Activated naive CD4-positive, alpha-beta T cell treated with anti-CD3 and anti-CD28 coated beads for 36 hours (primary cell): ENCODE data around the gene GRIP2. TPM values are rescaled to one million over a fixed set of nuclear protein-coding genes. Genes with fewer than 3 reads are reported as not detected.
"Not testable (repeated sequence)": the region's sequence is repeated elsewhere in the genome, so short reads cannot be mapped to it uniquely, and the experiment has no call there.

Experiments
- CTCF ChIA-PET: fragments of 350-600 bp; sonication (Branson Sonifier 250); formaldehyde crosslinking; loops from one replicate; lab custom pipeline; 2021; ENCODE audit warnings: antibody characterized with exemption; lab: Charles Lee
- DNase-seq: peaks from one replicate; pipeline ENCODE4 v3.0.0-alpha.2; 2020
- H3K27ac Mint-ChIP-seq: one replicate; pipeline ENCODE4 v1.8.0; 2021; ENCODE audit warnings: mild to moderate bottlenecking, mixed read lengths
- H3K27me3 Mint-ChIP-seq: one replicate; pipeline ENCODE4 v1.8.0; 2021; ENCODE audit warnings: low read depth, mixed read lengths
- H3K36me3 Mint-ChIP-seq: one replicate; pipeline ENCODE4 v1.8.0; 2021; ENCODE audit warnings: low read depth, mixed read lengths
- H3K4me1 Mint-ChIP-seq: one replicate; pipeline ENCODE4 v1.8.0; 2021; ENCODE audit warnings: low read depth, mixed read lengths
- H3K4me3 Mint-ChIP-seq: one replicate; pipeline ENCODE4 v1.8.0; 2021; ENCODE audit warnings: mild to moderate bottlenecking, moderate library complexity, mixed read lengths
- H3K9me3 Mint-ChIP-seq: one replicate; pipeline ENCODE4 v1.8.0; 2021; ENCODE audit warnings: mixed read lengths
- intact Hi-C: fragments of 100-400 bp; cut with micrococcal nuclease; formaldehyde crosslinking; loops from one replicate; pipeline ENCODE4 v1.15.1; 2023
- total RNA-seq, 2 experiments: library from RNA; stranded (reverse); gene quantifications; one replicate each; pipeline ENCODE4 v1.2.3, GENCODE V29; 2021

GRIP2 gene
- total RNA-seq, 2 experiments from 2014 or later: not detected

DNA sequence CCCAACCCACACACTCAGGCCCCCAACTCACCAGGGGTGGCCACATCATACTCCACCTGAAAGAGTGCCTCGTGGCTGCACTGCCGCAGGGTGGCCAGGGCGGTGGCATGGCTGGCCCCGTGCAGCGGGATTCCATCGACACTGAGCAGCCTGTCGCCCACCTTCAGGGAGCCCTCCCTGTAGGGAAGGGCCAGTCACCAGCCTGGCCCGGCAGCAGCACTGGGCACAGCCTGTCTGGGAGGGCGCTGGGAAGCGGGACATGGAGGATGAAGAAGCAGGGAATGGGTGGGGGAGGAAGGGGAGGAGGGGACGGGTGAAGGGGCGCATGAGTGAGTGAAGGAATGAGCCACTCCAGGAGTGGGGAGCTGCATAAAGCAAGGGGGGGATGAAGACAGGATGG, 18.5 kb downstream of the GRIP2 start:
- intact Hi-C loops: no loop called here
- no peak for DNase-seq
- no peaks in the 10 kb centered on the region for H3K36me3 Mint-ChIP-seq
- H3K4me1 Mint-ChIP-seq: no peaks in the 10 kb centered on the region
- H3K27me3 Mint-ChIP-seq: peaks cover 3% of the 10 kb centered on the region
- H3K9me3 Mint-ChIP-seq: no peaks in the 10 kb centered on the region
- no peak overlapping the region for H3K27ac Mint-ChIP-seq
- CTCF ChIA-PET: no interaction called here
- no peak overlapping the region for H3K4me3 Mint-ChIP-seq

DNA sequence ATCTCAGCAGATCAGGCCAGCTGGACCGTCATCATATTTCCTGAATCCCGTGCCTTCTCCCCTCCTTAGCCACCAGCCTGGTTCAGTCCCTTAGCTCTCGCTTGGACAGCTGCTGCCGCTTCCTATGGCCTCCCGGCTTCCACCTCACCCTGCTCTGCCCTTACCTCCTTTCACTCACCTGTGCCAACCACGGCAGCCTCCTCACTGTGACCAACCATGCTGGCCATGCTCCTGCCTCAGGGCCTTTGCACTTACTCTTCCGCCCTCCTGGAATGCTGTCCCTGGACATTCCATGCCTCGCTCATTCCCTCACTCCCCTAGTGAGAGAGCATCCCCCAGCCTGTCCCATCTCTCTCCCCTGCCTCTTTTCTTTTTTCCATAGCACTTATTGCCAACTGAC, 19.2 kb downstream of the GRIP2 start:
- no peak for DNase-seq
- CTCF ChIA-PET: no interaction called here
- Mint-ChIP-seq H3K4me1 (no peaks in the 10 kb centered on the region), H3K27me3 (peaks cover 3% of the 10 kb centered on the region), H3K27ac (no peak overlapping the region), H3K4me3 (no peak overlapping the region), H3K36me3 (no peaks in the 10 kb centered on the region), H3K9me3 (no peaks in the 10 kb centered on the region)
- intact Hi-C loops: no loop called here

DNA sequence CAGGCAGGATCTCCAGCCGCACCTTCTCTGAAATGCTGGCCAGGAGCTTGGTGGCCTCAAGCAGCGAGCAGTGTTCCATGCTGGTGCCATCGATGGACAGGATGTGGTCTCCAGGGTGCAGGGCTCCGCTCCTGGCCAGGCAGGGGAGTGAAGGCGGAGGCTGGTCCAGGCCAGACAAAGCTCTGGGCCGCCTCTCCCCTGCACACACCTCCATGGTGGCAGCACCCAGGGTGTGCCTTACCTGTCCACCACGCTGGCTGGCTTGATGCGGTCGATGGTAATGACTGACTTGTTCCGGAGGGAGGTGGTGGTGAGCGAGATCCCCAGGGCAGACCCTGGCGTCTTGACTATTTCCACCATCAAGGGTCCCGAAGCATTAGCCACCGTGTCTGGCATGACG, 20.0 kb downstream of the GRIP2 start:
- Mint-ChIP-seq H3K36me3 (no peaks in the 10 kb centered on the region), H3K27ac (no peak overlapping the region), H3K9me3 (no peaks in the 10 kb centered on the region), H3K4me1 (no peaks in the 10 kb centered on the region), H3K4me3 (no peak overlapping the region), H3K27me3 (peaks cover 3% of the 10 kb centered on the region)
- CTCF ChIA-PET: interaction anchor here (1.4 kb wide), 1 partner anchor 12 kb away, joined by 4 read pairs; no protein-coding TSS in a partner anchor
- no peak for DNase-seq
- intact Hi-C loops: no loop called here

DNA sequence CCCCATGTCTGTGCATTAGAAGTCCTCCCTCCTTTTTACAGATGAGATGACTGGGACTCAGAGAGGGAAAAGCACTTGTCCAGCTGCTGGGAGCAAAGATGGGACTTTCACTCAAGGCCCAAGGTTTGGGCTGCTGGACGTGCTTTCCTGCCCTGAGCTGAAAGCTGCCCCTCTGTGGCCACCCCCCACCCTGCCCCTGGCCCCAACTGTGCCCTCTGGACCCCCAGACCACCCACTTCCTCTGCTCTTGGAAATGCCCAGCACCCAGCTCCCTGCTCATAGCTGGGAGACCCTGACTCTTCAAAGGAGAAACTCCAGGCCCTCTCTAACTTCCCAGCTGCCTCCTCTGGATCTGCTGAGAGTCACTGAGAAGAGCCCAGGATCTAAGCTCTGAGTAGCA, 20.7 kb downstream of the GRIP2 start:
- Mint-ChIP-seq H3K27ac (no peak overlapping the region), H3K27me3 (peaks cover 3% of the 10 kb centered on the region), H3K4me1 (no peaks in the 10 kb centered on the region), H3K4me3 (no peak overlapping the region), H3K9me3 (no peaks in the 10 kb centered on the region), H3K36me3 (no peaks in the 10 kb centered on the region)
- CTCF ChIA-PET: interaction anchor here (1.1 to 1.4 kb wide), 2 partner anchors 11 to 12 kb away, joined by 3 to 4 read pairs; no protein-coding TSS in a partner anchor
- DNase-seq: no peak
- intact Hi-C loops: no loop called here

DNA sequence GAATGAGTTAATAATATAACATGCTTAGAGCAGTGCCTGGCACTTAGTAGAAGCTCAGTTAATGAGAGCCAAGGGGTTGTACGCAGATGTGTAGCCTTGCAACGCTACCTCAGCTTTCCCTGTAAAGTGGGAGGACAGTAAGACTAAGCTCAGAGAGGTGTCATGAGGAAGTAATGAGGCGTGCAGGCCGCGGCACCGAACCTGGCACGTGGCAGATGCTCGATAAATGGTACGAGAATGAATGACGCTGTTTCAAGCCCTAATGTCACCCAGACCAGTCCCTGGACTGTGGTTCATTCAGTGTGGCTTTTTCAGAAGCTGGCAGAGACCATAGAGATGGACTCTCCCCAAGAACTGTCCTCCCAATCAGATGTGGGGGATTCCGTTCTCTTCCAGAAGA, 21.2 kb downstream of the GRIP2 start:
- Mint-ChIP-seq H3K27me3 (peaks cover 3% of the 10 kb centered on the region), H3K36me3 (no peaks in the 10 kb centered on the region), H3K9me3 (no peaks in the 10 kb centered on the region), H3K4me1 (no peaks in the 10 kb centered on the region), H3K27ac (no peak overlapping the region), H3K4me3 (no peak overlapping the region)
- intact Hi-C loops: no loop called here
- CTCF ChIA-PET: interaction anchor here (1.1 to 1.4 kb wide), 2 partner anchors 11 to 12 kb away, joined by 3 to 4 read pairs; no protein-coding TSS in a partner anchor
- no peak for DNase-seq

DNA sequence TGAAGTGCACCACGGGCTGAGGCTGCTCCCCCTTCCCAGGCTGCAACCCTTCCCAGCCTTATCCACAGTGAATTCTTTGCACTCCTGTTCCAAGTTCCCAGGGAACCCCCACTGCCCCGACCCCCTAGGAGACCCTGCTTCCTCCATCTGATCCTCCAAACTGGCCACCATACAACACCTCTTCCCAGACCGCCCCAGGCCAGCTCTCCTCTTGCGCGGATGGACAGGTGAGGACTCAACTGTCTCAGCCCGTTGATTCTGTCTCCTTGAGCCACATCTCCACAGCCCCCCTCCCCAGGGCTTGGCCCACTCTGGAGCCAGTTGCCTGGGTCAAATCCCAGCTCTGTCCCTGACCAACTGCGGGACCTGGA, 21.7 kb downstream of the GRIP2 start:
- H3K4me1 Mint-ChIP-seq: no peaks in the 10 kb centered on the region
- no peak for DNase-seq
- H3K27me3 Mint-ChIP-seq: peaks cover 3% of the 10 kb centered on the region
- CTCF ChIA-PET: interaction anchor here (1.1 kb wide), 1 partner anchor 12 kb away, joined by 3 read pairs; no protein-coding TSS in a partner anchor
- no peaks in the 10 kb centered on the region for H3K9me3 Mint-ChIP-seq
- no peak overlapping the region for H3K4me3 Mint-ChIP-seq
- intact Hi-C loops: no loop called here
- no peaks in the 10 kb centered on the region for H3K36me3 Mint-ChIP-seq
- H3K27ac Mint-ChIP-seq: no peak overlapping the region

DNA sequence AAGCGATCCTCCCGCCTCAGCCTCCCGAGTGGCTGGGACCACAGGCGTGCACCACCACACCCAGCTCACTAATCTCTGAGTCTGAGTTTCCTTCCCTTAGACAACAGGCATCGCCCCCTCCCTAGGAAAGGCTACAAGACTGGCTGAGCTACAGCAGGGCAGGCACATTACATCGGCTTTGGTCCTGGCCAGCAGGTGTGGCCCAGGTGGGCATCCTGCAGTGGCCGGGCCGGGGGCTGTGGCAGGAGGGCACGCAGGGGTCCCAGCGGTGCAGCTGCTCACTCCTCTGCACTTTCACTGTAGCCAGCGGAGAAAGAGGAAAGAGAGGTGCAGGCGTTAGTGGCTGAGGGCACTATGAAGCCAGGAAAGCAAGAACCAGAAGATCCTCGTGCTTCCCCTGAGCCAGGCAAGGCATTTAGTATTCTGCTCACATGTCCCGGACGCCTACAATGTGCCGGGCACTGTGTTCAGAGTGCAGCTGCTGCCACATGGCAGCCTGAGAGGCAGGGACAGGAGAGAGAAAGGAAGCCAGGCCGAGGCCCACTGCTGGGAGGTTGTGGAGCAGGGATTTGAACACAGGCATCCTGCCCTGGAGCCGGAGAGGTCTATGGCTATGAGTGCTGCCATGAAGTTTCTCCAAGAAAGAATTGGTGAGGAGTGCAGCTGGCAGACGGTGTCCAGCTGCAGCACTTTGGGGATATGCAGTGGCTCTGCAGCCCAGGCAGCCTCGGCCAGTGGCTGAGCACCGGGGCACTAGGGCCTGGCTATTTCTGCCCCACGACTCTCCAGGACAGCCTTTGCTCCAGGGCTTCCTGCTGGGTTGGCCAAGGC, 22.3 kb downstream of the GRIP2 start:
- H3K27me3 Mint-ChIP-seq: no peaks in the 10 kb centered on the region
- no peak for DNase-seq
- no peaks in the 10 kb centered on the region for H3K4me1 Mint-ChIP-seq
- no peaks in the 10 kb centered on the region for H3K9me3 Mint-ChIP-seq
- no peaks in the 10 kb centered on the region for H3K36me3 Mint-ChIP-seq
- CTCF ChIA-PET: no interaction called here
- intact Hi-C loops: no loop called here
- H3K4me3 Mint-ChIP-seq: no peak overlapping the region
- no peak overlapping the region for H3K27ac Mint-ChIP-seq

DNA sequence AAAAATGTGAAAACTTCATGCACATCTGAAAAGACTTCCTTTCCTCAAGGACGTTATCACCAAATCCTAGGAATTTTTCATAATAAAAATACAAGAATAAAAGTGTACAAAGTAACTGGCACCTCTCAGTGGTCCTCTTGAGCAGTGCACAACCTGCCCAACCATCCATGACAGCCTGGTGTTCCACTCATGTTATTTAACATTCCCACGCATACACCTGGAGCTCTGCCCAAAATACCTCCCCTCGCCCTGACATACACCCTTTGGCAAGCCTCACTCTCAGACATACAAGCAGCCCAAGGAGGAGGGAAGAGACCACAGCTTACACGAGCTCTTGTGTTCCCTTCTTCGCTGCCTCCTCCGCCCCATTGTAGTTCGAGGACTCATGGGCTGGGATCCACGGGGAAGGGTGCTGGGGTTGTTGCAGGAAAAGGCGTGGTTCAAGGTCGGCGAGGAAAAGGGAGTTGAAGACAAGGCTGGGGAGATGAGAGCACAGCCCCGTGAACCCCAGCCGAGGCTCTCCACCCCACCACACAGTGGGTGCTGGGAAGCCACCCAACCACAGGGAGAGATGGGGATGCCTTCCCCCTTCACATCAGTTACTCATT, 23.3 kb downstream of the GRIP2 start:
- Mint-ChIP-seq H3K9me3 (no peaks in the 10 kb centered on the region), H3K27me3 (no peaks in the 10 kb centered on the region), H3K4me1 (no peaks in the 10 kb centered on the region), H3K36me3 (no peaks in the 10 kb centered on the region), H3K27ac (no peak overlapping the region), H3K4me3 (no peak overlapping the region)
- intact Hi-C loops: no loop called here
- no peak for DNase-seq
- CTCF ChIA-PET: no interaction called here

DNA sequence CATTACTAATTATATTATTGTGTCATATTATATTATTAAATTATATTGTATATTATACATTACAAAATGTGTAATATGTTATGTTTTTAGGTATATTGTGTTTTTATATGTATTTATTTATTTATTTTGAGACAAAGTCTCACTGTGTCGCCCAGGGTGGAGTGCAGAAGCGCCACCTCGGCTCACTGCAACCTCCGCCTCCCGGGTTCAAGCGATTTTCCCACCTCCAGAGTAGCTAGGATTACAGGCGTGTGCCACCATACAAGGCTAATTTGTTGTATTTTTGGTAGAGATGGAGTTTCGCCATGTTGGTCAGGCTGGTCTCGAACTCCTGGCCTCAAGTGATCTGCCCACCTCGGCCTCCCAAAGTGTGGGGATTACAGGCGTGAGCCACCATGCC, 24.6 kb downstream of the GRIP2 start:
- intact Hi-C loops, H3K27ac Mint-ChIP-seq, H3K9me3 Mint-ChIP-seq, DNase-seq, CTCF ChIA-PET, H3K36me3 Mint-ChIP-seq, H3K27me3 Mint-ChIP-seq, H3K4me1 Mint-ChIP-seq, H3K4me3 Mint-ChIP-seq: not testable (repeated sequence)

DNA sequence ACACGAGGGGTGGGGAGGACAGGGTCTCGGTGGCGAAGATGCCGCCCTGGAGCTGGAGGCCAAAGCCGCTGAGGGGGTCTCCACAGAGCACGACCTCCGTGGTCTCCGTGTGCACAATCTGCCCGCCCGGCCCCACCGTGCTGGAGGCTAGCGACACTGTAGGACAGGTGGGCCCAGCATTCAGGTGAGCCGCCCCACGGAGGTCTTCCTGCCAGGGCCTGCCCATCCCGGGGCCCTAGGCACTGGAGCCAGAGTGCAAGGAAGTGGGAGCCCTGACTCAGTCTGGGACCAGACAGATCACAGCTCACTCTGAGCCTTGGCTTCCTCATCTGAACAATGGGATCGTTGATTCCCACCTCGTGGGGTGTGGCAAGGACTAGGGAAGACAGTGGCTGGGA, 25.8 kb downstream of the GRIP2 start:
- no peak overlapping the region for H3K4me3 Mint-ChIP-seq
- intact Hi-C loops: no loop called here
- CTCF ChIA-PET: no interaction called here
- no peak for DNase-seq
- no peaks in the 10 kb centered on the region for H3K36me3 Mint-ChIP-seq
- H3K4me1 Mint-ChIP-seq: no peaks in the 10 kb centered on the region
- no peaks in the 10 kb centered on the region for H3K9me3 Mint-ChIP-seq
- H3K27ac Mint-ChIP-seq: no peak overlapping the region
- H3K27me3 Mint-ChIP-seq: no peaks in the 10 kb centered on the region

DNA sequence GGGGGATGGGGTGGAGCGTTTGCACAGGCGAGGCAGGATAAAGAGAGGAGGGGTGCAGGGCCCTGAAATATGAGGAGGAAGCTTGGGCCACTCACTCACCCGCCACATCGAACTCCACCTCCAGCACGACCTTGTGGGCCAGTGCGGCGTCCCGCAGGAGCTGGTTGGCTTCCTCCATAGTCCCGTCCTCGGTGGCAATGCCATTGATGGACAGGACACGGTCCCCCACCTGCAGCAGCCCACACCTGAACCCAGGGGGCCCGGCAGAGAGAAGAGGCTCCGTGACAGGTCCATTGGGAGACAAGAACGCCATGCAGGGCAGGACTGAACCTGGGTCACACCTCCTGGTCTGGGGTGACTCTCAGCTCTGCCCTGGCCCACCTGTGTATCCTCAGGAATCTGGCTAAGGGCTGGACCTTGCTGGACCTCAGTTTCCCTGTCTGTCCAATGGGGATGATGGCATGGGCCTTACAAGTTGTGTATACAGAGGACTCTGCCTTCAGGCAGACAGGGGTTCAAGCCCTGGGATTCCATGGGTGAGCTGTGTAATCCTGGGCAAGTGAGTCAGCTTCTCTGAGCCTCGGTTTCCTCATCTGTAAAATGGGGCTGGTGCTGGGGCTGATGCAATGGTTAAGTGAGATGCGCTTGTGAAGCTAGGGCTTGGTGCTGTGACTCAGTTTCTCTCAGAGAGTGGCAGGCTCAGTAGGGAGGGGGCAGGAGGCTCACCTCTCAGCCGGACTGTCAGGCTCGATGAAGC, 26.4 kb downstream of the GRIP2 start:
- Mint-ChIP-seq H3K9me3 (no peaks in the 10 kb centered on the region), H3K4me1 (peaks cover 1% of the 10 kb centered on the region), H3K27me3 (no peaks in the 10 kb centered on the region), H3K36me3 (no peaks in the 10 kb centered on the region), H3K27ac (no peak overlapping the region), H3K4me3 (no peak overlapping the region)
- CTCF ChIA-PET: no interaction called here
- no peak for DNase-seq
- intact Hi-C loops: no loop called here

DNA sequence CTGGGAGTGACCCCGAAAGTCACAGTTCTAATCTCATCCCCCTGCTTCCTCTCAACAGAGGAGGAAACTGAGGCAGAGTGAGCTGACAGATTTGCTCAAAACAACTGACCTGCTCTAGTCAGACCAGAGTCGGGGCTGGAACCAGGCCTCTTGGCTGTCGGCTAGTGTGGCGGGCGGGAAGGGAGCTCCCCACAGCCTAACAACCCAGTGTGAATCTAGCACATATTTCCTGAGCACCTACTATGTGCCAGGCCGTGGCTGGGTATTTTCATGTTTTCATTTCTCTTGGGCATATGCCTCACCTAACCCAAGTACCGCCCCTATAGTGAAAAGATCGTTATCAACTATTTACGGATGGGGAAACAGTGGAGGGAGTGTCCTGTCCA, 27.2 kb downstream of the GRIP2 start:
- Mint-ChIP-seq H3K27ac (no peak overlapping the region), H3K4me1 (peaks cover 5% of the 10 kb centered on the region), H3K4me3 (no peak overlapping the region), H3K27me3 (no peaks in the 10 kb centered on the region), H3K9me3 (no peaks in the 10 kb centered on the region), H3K36me3 (no peaks in the 10 kb centered on the region)
- intact Hi-C loops: no loop called here
- CTCF ChIA-PET: no interaction called here
- DNase-seq: no peak
